ENCODE measurements around the gene FAM131B.
"Not testable (repeated sequence)": the region's sequence is repeated elsewhere in the genome, so short reads cannot be mapped to it uniquely, and the experiment has no call there.

FAM131B gene

DNA sequence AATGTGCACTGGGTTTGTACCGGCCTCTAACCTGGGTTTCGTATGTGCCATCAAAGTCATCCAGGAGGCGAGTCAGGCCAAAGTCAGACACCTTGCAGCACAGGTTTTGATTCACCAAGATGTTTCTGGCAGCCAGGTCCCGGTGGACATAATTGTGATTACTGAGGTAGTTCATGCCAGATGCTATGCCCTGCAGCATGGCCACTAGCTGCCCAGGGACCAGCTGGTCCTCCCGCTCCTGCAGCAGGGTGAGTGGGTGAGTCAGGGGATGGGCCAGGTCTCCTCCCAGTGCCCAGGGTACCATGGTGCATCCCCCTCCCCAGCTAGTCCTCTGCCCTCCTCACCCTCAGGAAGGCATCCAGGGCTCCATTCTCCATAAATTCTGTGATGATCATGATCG, 32.3 kb upstream of the FAM131B start:
- DNase-seq, result no peak

DNA sequence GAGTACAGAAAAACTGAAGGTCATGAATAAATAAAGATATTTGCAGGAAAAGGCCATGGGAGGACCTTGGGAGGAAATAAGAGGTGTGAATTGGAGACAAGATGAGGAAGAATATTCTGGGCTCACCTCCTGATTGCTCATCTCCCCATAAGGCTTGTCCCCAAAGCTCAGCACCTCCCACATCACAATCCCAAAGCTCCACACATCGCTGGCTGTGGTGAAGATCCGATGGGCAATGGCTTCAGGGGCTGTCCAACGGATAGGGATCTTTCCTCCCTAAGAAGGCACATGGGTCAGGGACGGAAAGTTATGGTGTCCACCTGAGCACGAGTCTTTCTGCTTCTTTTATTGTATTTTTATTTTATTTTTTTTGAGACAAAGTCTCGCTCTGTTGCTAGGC, 31.6 kb upstream of the FAM131B start:
- DNase-seq, result no peak

DNA sequence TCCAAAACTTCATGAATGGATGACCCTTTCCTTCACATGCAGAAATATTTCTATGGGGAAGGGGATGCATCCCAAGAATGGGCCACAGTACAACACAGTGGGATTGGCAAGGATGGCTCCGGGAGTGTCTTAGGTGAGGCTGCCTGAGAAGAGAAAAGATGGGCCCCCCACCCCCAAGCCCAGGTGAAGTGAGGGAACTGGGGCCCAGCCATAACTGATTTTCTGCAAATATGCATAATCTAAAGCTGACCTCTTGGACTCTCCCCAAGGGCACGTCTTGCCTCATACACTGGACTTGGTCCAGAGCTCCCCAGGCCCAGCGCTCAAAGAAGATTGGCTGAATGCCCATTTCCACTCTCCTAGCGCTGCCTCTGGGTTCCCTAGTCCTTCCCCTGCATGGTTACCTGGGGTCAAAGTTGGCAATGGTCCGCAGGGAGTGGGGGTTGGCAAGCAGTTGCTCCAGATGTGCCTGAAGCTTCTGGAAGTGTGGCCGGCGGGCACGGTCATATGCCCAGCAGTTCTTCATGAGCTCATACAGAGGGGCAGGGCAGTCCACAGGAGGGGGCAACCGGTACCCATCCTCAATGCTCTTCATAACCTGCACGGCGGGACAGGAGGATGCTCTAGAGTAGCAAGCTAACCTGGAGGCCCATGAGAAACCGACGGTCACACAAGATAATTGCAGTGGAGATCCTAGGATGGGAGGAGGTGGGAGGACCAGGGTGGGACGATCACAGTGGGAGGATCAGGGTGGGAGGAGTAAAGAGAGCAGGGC, 30.9 kb upstream of the FAM131B start:
- DNase-seq, result no peak

DNA sequence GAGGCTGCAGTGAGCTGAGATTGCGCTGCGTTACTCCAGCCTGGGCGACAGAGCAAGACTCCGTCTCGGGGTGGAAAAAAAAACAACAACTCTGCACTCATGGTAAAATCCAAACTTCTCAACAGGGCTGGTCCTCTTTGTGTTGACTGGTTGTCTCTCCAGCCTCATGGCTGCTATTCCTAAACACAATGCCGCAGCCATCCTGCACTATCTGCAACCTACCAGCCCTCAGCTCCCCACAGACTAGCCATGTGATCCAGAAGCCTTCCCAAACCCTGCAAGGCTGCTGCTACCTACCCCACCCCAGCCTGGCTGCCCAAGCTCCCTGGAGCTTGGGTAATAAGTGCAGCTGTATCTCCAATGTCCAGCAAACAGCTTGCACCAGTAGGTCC, 30.4 kb upstream of the FAM131B start:
- no peak for DNase-seq

DNA sequence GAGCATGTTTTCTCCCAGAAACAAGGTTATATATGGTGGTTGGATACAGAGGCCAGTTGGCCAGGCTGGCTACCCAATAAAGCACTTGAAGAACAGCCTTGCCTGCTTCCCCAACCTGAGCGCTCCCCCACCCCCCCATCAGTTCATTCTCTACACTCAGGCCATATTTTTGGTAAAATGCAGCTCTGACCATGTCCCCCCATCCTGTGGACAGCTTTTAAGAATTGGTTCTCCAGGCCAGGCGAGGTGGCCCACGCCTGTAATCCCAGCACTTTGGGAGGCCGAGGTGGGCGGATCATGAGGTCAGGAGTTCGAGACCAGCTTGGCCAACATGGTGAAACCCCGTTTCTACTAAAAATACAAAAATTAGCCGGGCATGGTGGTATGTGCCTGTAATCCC, 29.9 kb upstream of the FAM131B start:
- DNase-seq, result not testable (repeated sequence)

DNA sequence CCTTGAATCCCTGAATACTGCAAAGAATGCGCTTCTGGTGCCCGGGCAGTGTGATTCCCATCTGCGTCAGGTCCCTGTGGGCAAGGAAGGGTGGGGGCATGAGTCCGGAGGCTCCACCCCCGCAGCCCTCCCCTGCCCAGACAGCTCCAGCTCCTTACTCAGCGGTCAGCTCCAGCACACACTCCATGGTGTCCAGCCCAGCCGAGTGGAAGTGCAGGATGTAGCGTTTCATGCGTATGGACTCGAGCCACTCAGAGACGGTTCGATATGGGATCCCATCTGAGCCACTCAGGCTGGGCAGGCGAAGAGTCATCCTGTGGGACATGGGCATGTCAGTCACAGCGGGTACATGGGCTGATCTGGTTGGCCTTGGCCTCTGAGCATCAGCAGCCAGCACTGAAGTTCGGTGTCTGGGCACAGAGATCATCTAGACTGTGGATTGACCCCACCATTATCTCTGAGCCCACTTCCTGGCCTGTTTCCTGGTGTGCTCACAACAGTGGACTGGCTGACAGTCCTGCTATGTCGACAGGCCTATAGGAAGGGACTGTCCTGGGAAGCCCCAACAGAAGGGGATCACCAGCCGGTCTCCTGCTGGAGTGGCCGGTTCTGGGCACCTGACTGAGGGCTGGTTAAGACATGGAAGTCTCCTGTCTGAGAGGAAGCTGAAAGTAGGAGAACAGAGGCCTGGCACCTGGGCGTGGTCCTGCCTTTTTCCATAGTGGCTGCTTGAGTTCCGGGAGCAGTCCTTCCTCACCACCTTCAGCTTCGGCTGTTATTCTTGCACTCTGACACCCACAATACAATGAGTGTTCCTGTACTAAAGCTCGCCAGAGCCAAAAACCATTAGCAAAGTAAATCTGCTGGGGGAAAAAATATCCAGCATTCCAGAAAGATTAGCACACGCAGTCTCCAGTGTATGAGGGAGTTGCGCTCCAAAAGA, 29.2 kb upstream of the FAM131B start:
- no peak for DNase-seq

DNA sequence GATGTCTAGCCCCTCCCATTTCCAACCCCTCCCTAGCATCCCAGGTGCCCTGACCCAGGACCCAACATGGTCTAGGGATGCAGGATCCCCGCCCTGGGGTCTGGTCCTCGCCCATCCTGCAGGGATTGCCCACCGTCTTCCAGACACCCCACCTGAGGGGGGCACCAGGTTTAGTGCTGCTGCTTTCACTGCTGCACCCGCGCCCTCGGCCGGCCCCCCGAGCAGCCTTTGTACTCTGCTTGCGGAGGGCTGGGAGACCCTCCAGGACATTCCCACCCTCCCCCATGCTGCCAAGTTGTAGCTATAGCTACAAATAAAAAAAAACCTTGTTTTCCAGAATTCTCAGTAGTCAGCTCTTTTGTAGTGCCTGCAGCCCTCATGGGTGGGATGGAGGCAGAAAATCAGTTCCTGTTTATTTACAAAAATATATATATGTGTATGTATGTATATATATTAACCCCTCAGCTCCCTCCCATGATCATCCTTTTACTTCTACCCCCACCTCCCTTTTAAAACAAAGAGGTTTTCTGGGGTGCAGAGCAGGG, 28.3 kb upstream of the FAM131B start:
- DNase-seq, result no peak

DNA sequence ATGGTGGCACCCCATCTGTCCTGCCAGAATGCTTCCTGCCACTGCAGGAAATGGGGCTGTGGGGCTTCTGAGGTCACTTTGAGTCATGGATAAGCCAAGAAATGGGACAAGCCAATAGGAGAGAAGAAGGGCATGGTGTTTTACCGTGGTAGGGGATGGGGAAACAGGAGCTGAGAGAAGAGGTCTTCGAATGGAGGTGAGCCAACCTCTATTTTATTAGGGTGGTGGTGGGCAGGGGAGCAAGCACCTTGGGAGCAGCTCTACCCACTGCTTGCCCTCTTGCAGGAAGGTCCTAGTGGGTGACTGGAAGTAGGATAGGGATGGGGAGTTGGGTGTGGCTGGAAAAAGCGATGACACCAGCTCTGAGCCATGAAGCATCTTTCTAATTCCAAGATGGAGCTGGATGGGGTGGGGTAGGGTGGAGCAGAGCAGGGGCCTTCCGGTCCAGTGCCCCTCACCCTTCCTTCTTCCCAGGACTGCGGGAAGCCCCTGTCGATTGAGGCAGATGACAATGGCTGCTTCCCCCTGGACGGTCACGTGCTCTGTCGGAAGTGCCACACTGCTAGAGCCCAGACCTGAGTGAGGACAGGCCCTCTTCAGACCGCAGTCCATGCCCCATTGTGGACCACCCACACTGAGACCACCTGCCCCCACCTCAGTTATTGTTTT, 27.7 kb upstream of the FAM131B start:
- no peak for DNase-seq

DNA sequence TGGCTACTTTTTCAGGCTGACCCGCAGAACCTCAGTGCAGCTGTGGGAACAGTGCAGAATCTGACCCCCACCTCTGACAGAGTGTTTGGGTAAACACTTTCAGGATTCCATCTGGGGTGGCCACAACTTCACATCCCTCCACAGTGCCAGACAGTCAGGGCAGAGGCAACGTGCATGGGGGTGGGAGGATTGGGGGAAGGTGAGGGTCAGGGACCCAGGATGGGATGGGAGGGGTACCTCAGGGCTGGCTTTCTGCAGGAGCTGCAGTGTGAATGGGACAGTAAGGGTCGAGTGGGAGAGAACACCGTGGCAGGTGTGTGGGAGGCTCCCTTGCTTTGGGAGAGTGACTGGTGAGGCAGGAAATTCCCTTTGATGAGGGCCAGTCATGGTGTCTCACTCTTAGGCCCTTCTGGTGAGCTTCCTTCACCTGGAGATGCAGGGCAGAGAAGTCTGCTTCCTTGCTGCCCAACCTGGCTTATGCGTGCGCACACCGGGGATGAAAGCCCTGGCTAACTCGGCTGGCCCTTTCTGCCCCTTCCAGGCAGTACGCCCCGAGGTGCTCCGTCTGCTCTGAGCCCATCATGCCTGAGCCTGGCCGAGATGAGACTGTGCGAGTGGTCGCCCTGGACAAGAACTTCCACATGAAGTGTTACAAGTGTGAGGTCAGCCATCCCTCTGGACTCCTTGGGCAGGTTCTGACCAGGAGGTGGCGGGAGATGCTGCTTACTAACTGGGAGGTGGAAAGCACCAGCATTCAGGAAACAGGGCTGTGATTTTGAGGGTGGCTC, 27.0 kb upstream of the FAM131B start:
- no peak for DNase-seq

DNA sequence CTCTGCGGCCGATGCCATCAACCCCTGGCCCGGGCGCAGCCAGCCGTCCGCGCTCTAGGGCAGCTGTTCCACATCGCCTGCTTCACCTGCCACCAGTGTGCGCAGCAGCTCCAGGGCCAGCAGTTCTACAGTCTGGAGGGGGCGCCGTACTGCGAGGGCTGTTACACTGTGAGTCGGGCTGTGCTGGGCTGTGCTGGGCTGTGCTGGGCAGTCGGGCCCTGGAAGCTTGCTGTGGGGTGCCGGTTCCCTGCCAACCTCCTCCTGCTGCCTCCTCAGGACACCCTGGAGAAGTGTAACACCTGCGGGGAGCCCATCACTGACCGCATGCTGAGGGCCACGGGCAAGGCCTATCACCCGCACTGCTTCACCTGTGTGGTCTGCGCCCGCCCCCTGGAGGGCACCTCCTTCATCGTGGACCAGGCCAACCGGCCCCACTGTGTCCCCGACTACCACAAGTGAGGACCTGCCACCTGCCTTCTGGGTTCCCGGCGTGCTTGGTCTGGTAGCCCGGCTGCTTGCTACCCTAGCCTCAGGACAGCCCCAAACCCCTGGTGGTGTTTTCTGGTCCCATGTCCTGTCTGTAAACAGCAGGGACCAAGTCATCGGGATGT, 26.1 kb upstream of the FAM131B start:
- peak; percentile 62 for DNase-seq

DNA sequence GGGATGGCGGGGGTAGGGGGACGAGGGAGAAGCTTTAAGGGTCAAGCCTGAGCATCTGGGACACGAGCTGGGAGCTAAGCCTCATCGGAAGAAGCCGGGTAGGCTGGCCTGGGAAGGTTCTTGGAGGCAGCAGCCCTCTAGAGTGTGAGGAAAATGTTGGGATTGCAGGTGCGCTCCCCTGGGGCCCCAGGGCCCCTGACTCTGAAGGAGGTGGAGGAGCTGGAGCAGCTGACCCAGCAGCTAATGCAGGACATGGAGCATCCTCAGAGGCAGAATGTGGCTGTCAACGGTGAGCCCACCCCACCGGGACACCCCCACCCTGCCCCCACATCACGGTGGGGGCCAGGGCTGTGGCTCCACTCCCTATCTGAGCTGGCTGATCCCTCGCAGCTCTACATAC, 25.5 kb upstream of the FAM131B start:
- peak; percentile 51 for DNase-seq

DNA sequence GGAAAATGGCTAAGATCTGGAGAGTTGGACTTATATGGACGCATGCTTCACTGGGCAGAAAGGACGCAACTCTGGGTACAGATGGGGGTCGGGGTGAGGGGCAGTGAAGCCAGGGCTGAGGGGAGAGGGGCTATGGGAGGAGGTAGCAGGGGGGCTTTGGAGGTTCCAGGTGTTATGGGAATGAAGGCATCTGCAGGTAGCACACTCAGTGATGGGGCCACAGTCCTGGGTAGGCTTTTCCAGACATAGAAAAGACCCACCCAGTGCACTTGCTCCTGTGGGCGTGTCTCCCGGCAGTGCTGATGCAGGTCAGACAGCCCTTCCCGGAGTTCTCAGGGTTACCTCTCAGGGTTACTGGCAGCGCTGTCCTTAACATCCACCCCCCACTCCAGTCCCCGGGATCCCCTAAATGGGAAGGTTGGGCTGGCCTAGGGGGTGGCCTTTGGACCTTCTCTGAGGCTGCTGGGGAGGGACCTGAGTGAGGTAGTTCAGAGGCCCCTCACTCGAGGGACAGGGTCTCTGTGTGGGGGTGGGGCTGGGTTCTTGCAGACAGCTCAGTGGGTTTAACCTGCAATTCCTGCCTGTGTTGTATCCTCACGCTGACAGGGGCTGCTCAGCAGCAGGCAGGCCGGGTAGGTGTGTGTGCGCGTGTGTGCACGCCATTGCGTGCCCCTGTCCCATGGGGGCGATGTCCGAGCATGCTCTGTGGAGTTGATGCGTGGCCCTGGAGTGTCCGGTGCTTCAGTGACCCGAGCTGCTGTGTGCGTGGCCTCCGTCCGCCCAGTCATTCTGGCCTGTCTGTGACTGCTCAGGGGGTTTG, 24.9 kb upstream of the FAM131B start:
- DNase-seq, result peak; percentile 61

DNA sequence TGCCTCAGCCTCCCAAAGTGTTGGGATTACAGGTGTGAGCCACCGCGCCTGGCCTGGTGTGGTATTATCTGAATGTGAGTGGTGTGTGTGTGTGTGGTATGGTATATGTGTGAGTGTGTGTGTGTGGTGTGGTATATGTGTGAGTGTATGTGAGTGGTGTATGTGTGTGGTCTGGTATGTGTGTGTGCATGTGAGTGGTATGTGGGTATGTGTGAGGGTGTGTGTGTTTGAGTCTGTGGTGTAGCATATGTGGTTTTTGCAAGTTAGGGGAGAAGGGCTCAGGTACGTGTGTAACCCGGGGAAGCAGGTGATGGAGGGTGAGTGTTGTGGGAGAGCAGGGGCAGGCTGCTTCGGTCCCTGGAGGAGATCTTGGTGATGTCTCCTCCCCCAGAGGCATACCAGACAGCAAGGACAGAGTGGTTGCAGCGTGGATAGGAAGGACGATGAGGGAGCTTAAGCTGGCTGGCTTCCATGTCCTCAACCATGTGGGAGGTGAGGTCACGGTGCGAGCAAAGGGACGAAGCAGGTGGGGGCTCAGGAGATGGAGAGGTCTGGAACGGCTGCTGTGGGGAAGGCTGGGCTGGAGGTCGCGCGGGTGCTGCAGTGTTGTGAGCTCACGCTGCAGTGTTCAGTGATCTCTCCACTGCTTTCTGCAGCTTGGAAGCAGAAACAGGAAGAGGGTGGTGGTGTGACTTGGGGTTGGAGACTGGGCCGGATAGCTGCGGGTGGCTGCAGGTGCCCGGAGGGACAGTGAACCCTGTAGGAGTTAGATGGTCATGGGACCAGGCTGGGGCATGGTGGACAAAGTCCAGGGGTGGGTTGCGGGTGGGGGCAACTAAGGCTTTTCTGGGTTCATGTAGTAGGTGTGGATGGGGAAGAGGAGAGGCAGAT, 23.6 kb upstream of the FAM131B start:
- peak; percentile 75 for DNase-seq

DNA sequence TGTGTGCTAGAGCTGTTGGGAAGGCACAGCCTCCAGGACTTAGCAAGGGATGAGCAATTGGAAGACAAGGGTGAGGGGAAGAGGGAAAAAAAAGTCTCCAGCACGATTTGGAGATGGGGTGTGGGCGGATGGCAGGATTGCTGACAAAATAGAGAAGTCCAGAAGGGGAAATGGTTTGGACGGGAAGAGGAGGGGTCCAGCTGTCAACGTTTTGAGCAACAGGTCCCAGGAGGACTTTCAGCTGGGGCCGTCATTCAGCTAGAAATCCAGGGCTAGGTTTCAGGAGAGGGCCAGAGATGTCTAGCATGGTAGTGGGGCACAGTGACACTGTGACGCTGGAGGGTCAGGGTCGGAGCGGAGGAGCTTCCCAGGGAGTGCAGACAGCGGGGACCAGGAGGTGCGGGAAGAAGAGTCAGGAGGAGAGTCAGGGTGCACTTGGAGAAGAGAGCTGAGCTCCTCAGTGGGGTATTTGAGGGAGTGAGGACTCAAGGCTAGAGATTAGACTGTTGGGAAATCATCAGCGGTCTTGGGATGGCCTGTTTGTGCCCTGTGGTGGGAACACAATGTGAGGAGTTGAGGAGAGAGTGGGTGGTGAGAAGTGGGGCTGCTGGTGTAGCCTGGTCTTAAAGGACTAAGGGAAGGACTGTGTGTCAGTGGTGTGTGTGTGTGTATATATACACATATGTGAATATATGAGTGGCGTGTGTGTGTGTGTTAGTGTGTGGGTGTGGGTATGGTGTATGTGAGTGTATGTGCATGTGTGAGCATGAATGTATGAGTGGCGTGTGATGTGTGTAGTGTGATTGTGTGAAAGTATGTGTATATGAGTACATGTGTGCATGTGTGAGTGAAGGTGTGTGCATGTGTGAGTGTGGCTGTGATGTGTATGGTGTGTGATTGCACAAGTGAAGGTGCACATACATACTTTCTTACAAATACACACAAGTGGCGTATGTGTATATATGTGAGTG, 22.4 kb upstream of the FAM131B start:
- no peak for DNase-seq

DNA sequence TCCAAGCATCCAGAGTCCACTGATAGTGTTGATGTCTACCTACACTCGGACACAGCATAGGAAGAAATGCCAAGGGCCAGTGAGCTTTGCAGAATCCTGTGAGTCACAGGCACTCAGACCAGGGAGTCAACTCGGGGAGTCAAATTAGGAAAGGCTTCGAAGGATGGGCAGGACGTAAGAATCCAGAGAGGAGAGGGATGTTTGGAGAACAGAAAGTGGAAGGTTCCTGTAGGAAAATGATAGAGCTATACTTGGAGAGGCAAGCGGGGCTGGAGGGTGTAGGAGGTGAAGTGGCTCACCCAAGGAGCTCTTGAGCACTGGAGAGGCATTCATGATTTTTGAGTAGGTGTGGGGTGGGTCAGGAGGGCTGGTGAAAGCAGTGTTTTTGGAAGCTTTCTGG, 21.6 kb upstream of the FAM131B start:
- no peak for DNase-seq

DNA sequence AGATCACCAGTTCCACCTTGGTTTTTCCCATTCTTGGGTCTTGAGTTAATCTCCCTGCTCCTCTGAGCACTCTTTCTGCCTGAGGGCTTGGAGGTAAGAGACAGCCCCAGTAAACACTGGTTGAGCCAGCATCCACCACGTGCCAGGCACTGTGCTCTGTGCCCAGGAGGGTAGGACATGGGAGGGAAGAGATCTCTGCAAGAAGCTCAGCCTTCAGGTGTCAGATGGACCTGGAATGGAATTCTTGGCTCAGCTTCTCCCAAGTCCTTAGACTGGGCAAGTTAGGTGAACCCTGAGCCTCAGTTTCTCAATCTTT, 21.1 kb upstream of the FAM131B start:
- DNase-seq, result no peak

DNA sequence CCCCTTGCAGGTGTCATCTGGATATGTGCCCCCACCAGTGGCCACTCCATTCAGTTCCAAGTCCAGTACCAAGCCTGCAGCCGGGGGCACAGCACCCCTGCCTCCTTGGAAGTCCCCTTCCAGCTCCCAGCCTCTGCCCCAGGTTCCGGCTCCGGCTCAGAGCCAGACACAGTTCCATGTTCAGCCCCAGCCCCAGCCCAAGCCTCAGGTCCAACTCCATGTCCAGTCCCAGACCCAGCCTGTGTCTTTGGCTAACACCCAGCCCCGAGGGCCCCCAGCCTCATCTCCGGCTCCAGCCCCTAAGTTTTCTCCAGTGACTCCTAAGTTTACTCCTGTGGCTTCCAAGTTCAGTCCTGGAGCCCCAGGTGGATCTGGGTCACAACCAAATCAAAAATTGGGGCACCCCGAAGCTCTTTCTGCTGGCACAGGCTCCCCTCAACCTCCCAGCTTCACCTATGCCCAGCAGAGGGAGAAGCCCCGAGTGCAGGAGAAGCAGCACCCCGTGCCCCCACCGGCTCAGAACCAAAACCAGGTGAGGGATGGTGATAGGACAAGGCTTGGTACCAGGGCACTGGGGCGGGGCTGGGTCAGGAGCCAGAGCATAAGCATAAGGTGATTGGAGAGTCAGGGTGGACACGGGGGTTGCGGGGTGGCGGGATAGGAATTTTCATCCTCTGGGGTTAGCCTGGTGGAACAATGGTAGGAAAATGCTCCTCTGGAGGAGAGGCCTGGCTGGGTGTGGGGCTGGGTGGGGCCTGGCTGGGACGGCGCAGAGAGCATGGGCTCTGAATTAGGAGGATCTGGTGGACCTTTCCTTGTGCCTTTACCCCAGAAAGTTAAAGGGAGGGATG, 20.5 kb upstream of the FAM131B start:
- no peak for DNase-seq
